ENCODE data around the gene ZNRF1.

DNA sequence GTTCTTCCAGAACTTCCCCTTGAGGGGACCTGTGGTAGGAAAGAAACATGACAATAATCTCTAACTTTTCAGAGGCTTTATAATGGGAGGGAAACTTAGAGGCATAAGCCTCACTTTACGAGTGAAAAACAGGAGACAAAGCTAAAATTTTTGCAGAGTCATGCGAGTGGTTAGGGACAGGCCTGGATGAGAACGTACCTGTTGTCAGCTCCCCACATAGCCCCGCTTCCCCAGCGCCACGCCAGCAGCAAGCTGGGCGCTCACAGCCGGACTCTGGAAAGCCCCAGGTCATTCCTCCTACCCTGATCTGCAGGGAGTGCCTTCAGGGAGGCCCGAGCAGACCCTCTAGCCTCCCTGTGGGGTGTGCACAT lies 64.1 kb downstream of the ZNRF1 start:
- TF ChIP-seq, protein P1, sequence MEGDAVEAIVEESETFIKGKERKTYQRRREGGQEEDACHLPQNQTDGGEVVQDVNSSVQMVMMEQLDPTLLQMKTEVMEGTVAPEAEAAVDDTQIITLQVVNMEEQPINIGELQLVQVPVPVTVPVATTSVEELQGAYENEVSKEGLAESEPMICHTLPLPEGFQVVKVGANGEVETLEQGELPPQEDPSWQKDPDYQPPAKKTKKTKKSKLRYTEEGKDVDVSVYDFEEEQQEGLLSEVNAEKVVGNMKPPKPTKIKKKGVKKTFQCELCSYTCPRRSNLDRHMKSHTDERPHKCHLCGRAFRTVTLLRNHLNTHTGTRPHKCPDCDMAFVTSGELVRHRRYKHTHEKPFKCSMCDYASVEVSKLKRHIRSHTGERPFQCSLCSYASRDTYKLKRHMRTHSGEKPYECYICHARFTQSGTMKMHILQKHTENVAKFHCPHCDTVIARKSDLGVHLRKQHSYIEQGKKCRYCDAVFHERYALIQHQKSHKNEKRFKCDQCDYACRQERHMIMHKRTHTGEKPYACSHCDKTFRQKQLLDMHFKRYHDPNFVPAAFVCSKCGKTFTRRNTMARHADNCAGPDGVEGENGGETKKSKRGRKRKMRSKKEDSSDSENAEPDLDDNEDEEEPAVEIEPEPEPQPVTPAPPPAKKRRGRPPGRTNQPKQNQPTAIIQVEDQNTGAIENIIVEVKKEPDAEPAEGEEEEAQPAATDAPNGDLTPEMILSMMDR (IDR thresholded peaks at IDR 0.05), result no peak
- TF ChIP-seq POLR2AphosphoS5 (IDR thresholded peaks at IDR 0.05) (no peak), POLR2A (IDR thresholded peaks at IDR 0.05) (no peak), EP300 (IDR thresholded peaks at IDR 0.05) (no peak)

Data from suprapubic skin (tissue), 4 donors.